AG09309 (cell line): ENCODE measurements around the gene RETREG2.

ENCODE experiments used
- DNase-seq: peaks from one replicate; pipeline ENCODE4 v3.0.0-alpha.2; 2010; ENCODE audit warnings: low read depth
- H3K4me3 ChIP-seq: 2 replicates; pipeline ENCODE4 v1.5.1; 2011; ENCODE audit warnings: mild to moderate bottlenecking, low read depth, low read length, moderate library complexity; ENCODE audit not compliant: control insufficient read depth
- TF ChIP-seq, protein P1 (sequence below): IDR thresholded peaks from 2 replicates; pipeline ENCODE4 v1.5.1; 2011; ENCODE audit warnings: mild to moderate bottlenecking, low read depth, low read length, inconsistent platforms; ENCODE audit not compliant: insufficient read depth, control insufficient read depth; ENCODE audit errors: missing control alignments

Gene RETREG2, protein sequence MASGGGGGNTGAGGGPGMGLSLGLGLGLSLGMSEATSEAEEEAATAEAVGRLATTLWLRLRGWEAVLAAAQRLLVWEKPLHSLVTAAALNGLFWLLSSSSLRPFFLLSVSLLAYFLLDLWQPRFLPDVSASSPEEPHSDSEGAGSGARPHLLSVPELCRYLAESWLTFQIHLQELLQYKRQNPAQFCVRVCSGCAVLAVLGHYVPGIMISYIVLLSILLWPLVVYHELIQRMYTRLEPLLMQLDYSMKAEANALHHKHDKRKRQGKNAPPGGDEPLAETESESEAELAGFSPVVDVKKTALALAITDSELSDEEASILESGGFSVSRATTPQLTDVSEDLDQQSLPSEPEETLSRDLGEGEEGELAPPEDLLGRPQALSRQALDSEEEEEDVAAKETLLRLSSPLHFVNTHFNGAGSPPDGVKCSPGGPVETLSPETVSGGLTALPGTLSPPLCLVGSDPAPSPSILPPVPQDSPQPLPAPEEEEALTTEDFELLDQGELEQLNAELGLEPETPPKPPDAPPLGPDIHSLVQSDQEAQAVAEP

DNA sequence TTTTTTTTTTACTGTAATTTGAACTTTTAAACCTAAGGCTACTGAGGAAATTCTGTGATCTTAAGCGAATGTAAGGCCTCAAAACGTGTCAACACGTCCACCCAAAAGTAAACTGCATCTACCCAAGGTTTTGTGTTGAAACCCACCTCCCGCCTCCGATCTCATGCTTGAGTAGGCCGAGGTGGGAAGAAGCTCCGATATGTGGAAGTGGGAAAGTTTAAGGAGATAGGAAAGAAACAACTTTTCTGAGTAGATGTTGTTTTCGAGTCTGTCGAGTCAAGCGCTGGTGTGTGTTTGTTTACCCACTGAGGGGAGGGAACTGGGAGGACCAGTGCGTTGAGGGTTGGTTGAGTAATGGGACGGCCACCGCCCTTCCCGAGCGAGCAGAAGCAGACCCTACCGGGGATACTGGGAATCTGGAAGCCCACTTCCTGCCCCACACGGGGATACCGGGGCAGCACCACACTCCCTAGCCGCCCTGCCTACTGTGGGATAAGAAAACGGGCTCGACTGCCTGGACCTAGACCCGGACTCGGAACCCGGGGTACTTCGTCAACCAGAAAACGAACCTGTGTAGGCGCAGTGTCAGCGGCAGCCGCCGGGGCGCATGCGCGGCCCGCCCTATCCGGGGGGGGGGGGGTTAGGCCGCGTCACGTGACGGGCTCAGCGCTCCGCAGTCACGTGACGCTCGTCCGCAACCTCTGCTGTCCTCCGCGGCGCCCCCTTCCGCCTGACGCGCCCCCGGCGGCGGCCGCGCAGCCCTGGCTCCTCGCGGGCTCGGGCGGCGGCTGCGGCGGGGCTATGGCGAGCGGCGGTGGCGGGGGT lies at the start of gene RETREG2:
RETREG2 (plus strand) TSS at position 724 of the 825 bp plus-strand sequence; CDS start at position 802, 78 bp downstream.
- TF ChIP-seq, protein P1, sequence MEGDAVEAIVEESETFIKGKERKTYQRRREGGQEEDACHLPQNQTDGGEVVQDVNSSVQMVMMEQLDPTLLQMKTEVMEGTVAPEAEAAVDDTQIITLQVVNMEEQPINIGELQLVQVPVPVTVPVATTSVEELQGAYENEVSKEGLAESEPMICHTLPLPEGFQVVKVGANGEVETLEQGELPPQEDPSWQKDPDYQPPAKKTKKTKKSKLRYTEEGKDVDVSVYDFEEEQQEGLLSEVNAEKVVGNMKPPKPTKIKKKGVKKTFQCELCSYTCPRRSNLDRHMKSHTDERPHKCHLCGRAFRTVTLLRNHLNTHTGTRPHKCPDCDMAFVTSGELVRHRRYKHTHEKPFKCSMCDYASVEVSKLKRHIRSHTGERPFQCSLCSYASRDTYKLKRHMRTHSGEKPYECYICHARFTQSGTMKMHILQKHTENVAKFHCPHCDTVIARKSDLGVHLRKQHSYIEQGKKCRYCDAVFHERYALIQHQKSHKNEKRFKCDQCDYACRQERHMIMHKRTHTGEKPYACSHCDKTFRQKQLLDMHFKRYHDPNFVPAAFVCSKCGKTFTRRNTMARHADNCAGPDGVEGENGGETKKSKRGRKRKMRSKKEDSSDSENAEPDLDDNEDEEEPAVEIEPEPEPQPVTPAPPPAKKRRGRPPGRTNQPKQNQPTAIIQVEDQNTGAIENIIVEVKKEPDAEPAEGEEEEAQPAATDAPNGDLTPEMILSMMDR = peak; percentile 23
- DNase-seq = peak; percentile 60
- H3K4me3 ChIP-seq = peak within 1 kb of the TSS; percentile 76

GRCh38 chr2:219128396-219128795 lies 49.7 kb upstream of the RETREG2 start:
- no peak for DNase-seq
- no peak overlapping the region for H3K4me3 ChIP-seq
- TF ChIP-seq, protein P1 = no peak

- TF ChIP-seq, protein P1 = no peak
- no peak for DNase-seq
- H3K4me3 ChIP-seq = no peak overlapping the region
Observed at GRCh38 chr2:219129589-219129988, 48.5 kb upstream of the RETREG2 start.

GRCh38 chr2:219131327-219131726 lies 46.7 kb upstream of the RETREG2 start:
- H3K4me3 ChIP-seq = no peak overlapping the region
- TF ChIP-seq, protein P1 = no peak
- DNase-seq = no peak

DNA sequence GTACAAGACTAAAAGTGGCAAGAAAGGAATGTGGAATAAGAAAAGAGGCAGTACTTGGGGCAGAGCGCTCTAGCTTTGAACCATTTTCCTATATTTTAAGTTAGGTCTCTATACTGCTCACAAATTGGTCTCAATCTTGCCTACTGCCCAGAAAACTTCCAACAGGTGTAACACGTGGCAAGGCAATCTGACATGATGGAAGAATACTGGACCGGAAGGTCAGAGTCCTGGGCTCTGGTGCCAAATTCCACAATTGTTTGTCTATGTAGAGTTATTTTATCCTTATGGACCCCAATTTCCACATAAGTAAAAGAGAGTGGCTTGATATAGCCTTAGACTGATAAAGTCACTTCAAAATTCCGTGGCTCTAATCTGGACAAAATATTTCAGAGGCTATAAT lies 46.3 kb upstream of the RETREG2 start:
- DNase-seq = no peak
- TF ChIP-seq, protein P1 = no peak
- H3K4me3 ChIP-seq = no peak overlapping the region

GRCh38 chr2:219133976-219134375 lies 44.1 kb upstream of the RETREG2 start:
- TF ChIP-seq, protein P1 = no peak
- no peak for DNase-seq
- H3K4me3 ChIP-seq = no peak overlapping the region
